Fibroblast of villous mesenchyme (primary cell): ENCODE results near the gene KLHDC8A. TPM values are rescaled to one million over a fixed set of nuclear protein-coding genes. Genes with fewer than 3 reads are reported as not detected.
A peak's percentile ranks its signal among the peaks of the same experiment; 100 is the strongest.
"Not testable (repeated sequence)": the region's sequence is repeated elsewhere in the genome, so short reads cannot be mapped to it uniquely, and the experiment has no call there.

Experiments
- DNase-seq: peaks from one replicate; pipeline ENCODE4 v3.0.0-alpha.2; 2010; ENCODE audit warnings: low read depth
- H3K4me3 ChIP-seq: 2 replicates; pipeline ENCODE4 v1.5.1; 2011; ENCODE audit warnings: low read depth, mild to moderate bottlenecking, low read length
- total RNA-seq: library from RNA; depleted of rRNA; stranded (reverse); fragments of >200 nt; gene quantifications from 2 replicates; pipeline ENCODE4 v1.2.3, GENCODE V29; 2012
- TF ChIP-seq, protein P1 (sequence below): IDR thresholded peaks from 2 replicates; pipeline ENCODE4 v1.5.1; 2012; ENCODE audit warnings: low read depth, mild to moderate bottlenecking, low read length; ENCODE audit not compliant: insufficient read depth

Gene KLHDC8A
- total RNA-seq, 1 donor = not detected

- TF ChIP-seq, protein P1, sequence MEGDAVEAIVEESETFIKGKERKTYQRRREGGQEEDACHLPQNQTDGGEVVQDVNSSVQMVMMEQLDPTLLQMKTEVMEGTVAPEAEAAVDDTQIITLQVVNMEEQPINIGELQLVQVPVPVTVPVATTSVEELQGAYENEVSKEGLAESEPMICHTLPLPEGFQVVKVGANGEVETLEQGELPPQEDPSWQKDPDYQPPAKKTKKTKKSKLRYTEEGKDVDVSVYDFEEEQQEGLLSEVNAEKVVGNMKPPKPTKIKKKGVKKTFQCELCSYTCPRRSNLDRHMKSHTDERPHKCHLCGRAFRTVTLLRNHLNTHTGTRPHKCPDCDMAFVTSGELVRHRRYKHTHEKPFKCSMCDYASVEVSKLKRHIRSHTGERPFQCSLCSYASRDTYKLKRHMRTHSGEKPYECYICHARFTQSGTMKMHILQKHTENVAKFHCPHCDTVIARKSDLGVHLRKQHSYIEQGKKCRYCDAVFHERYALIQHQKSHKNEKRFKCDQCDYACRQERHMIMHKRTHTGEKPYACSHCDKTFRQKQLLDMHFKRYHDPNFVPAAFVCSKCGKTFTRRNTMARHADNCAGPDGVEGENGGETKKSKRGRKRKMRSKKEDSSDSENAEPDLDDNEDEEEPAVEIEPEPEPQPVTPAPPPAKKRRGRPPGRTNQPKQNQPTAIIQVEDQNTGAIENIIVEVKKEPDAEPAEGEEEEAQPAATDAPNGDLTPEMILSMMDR = no peak
- no peak overlapping the region for H3K4me3 ChIP-seq
- peak; percentile 20 for DNase-seq
These were observed 15.3 kb upstream of the KLHDC8A start for GRCh38 chr1:205371871-205372660.

- no peak for DNase-seq
- no peak overlapping the region for H3K4me3 ChIP-seq
- TF ChIP-seq, protein P1 = no peak
These were observed 14.1 kb upstream of the KLHDC8A start for GRCh38 chr1:205370780-205371179.

- DNase-seq = no peak
- H3K4me3 ChIP-seq = no peak overlapping the region
- TF ChIP-seq, protein P1 = no peak
These were observed 13.0 kb upstream of the KLHDC8A start for GRCh38 chr1:205369701-205370123.

DNA sequence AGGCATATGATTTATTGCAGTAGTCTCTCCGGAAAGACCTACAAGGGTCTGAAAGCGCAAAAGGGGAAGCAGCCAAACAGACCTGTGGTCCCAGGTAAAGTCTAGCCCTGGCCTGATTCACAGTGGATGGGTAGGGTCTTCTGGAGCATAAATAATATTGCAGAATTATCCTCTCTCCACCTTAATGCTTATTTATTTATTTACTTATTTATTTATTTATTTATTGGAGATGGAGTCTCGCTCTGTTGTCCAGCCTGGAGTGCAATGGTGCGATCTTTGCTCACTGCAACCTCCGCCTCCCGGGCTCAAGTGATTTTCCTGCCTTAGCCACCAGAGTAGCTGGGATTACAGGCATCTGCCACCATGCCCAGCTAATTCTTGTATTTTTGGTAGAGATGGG is 11.8 kb upstream of the KLHDC8A start:
- H3K4me3 ChIP-seq = no peak overlapping the region
- DNase-seq = no peak
- TF ChIP-seq, protein P1 = no peak

GRCh38 chr1:205365945-205366463 is 9.3 kb upstream of the KLHDC8A start:
- TF ChIP-seq, protein P1 = no peak
- H3K4me3 ChIP-seq = no peak overlapping the region
- no peak for DNase-seq

DNA sequence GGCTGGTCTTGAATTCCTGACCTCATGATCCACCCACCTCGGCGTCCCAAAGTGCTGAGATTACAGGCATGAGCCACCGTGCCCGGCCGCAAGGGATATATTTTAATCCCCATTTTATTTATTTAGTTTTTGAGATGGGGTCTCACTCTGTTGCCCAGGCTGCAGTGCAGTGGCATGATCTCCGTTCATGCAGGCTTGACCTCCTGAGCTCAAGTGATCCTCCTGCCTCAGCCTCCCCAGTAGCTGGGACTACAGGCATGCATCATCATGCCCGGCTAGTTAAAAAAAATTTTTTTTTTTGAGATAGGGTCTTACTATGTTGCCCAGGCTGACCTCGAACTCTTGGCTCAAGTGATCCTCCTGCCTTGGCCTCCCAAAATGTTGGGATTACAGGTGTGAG is 8.4 kb upstream of the KLHDC8A start:
- DNase-seq, H3K4me3 ChIP-seq: not testable (repeated sequence)

DNA sequence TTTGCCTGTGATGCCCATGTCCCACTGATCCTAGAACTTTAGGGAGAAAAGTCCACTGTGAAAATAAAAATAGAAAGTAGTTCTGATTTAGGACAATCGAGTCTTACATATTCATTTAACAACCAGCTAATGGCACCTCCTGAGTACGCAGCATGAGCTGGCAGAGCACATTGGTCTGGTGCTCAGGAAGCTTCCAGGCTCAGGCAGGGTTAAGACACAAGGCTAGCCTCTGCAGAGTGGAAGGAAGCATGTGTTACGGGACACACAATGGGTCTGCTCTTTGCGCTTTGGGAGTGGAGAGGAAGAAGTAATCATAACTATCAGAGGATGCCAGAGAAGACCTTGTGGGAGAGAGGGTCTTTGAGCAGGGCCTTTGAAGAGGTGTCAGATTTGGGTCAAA is 4.2 kb upstream of the KLHDC8A start:
- no peak for DNase-seq
- TF ChIP-seq, protein P1 = no peak
- no peak overlapping the region for H3K4me3 ChIP-seq
